NCI-H2107 treated with DMSO at 0.1 percent for 48 hours (cell line): ENCODE measurements around the gene HHATL.

Experiments used
- DNase-seq: peaks from one replicate; lab custom pipeline; 2025; ENCODE audit not compliant: unreplicated experiment; lab: John Stamatoyannopoulos, UW

Gene HHATL

GRCh38 chr3:42685891-42686820 lies 16.4 kb downstream of the HHATL start:
- DNase-seq, result no peak

- DNase-seq, result no peak
Observed at GRCh38 chr3:42685363-42685881, 17.2 kb downstream of the HHATL start, which contains the start of gene KLHL40. KLHL40 (plus strand) TSS chr3:42685537; CDS start chr3:42685619, 82 bp downstream.

GRCh38 chr3:42684632-42685362 lies 17.8 kb downstream of the HHATL start:
- no peak for DNase-seq

GRCh38 chr3:42683875-42684598 lies 18.6 kb downstream of the HHATL start:
- DNase-seq, result no peak

GRCh38 chr3:42682301-42683070 lies 20.1 kb downstream of the HHATL start:
- DNase-seq, result no peak

- no peak for DNase-seq
Observed at GRCh38 chr3:42681361-42682038, 21.1 kb downstream of the HHATL start.

- DNase-seq, result no peak
Observed at GRCh38 chr3:42680806-42681205, 21.8 kb downstream of the HHATL start.

GRCh38 chr3:42680271-42680670 lies 22.3 kb downstream of the HHATL start:
- DNase-seq, result no peak

GRCh38 chr3:42678447-42678846 lies 24.2 kb downstream of the HHATL start:
- no peak for DNase-seq

GRCh38 chr3:42675909-42676308 lies 26.7 kb downstream of the HHATL start:
- DNase-seq, result no peak

- no peak for DNase-seq
Observed at GRCh38 chr3:42674146-42674545, 28.5 kb downstream of the HHATL start.

GRCh38 chr3:42673082-42673481 lies 29.5 kb downstream of the HHATL start:
- no peak for DNase-seq

- no peak for DNase-seq
Observed at GRCh38 chr3:42672515-42672914, 30.1 kb downstream of the HHATL start.

GRCh38 chr3:42670670-42671069 lies 31.9 kb downstream of the HHATL start:
- no peak for DNase-seq

GRCh38 chr3:42670051-42670576 lies 32.5 kb downstream of the HHATL start:
- no peak for DNase-seq

- DNase-seq, result no peak
Observed at GRCh38 chr3:42668793-42669217, 33.8 kb downstream of the HHATL start.

GRCh38 chr3:42668413-42668760 lies 34.2 kb downstream of the HHATL start:
- no peak for DNase-seq

- DNase-seq, result peak; percentile 47
Observed at GRCh38 chr3:42667523-42668412, 34.8 kb downstream of the HHATL start.

GRCh38 chr3:42667096-42667522 lies 35.5 kb downstream of the HHATL start:
- no peak for DNase-seq
